GM12878 (cell line): ENCODE measurements around the gene ANKMY1. TPM values are rescaled to one million over a fixed set of nuclear protein-coding genes. Genes with fewer than 3 reads are reported as not detected.
A peak's percentile ranks its signal among the peaks of the same experiment; 100 is the strongest.

ENCODE experiments used
- ATAC-seq: fragments of 200-7000 bp; cut with Tn5 transposase; 3 replicates; pipeline ENCODE4 v1.9.1; 2020; ENCODE audit warnings: mild to moderate bottlenecking, moderate library complexity
- BruUV-seq: library from RNA; stranded (reverse); fragments of 400-500 nt; replicated peaks from 2 replicates; lab custom pipeline; 2021; lab: Mats Ljungman, UMichigan
- CTCF ChIA-PET: fragments of 300-600 bp; sonication (Branson Sonifier 250); formaldehyde crosslinking; extraction: SDS; loops from one replicate; lab custom pipeline; 2021; ENCODE audit warnings: inconsistent platforms; lab: Yijun Ruan, JAX
- POLR2A ChIA-PET: fragments of 350-600 bp; formaldehyde crosslinking; extraction: SDS; loops from one replicate; lab custom pipeline; 2021; ENCODE audit warnings: inconsistent platforms; lab: Charles Lee
- RAD21 ChIA-PET: fragments of 300-600 bp; sonication (Branson Sonifier 250); formaldehyde crosslinking; loops from one replicate; lab custom pipeline; 2023; ENCODE audit warnings: antibody characterized with exemption; ENCODE audit not compliant: unreplicated experiment; lab: Charles Lee
- SMC1A ChIA-PET: fragments of 300-600 bp; sonication (Branson Sonifier 250); formaldehyde crosslinking; loops from one replicate; lab custom pipeline; 2023; ENCODE audit not compliant: unreplicated experiment, uncharacterized antibody; lab: Charles Lee
- DNase-seq: peaks from one replicate; pipeline ENCODE4 v3.0.0-alpha.2; 2011; ENCODE audit warnings: low read depth, low spot score
- FAIRE-seq: peaks from 3 replicates; lab custom pipeline; 2011; peaks lifted over from hg19 to GRCh38; lab: Jason Lieb, UNC
- H2AFZ ChIP-seq: 2 replicates; pipeline ENCODE4 v1.6.0; 2011; ENCODE audit warnings: low read depth, low read length, control low read depth; ENCODE audit not compliant: control insufficient read depth
- H3K27ac ChIP-seq: 2 replicates; pipeline ENCODE4 v1.5.1; 2011; ENCODE audit warnings: control low read depth; ENCODE audit not compliant: control insufficient read depth, insufficient read depth
- H3K27me3 ChIP-seq, 2 experiments: replicated peaks in 1 of 2; 2 replicates each; pipeline versions ENCODE4 v1.6.0 to v1.6.1; 2011; ENCODE audit warnings: low read length in 1 of 2; ENCODE audit not compliant: control insufficient read depth in 2 of 2, insufficient read depth in 2 of 2
- H3K36me3 ChIP-seq, 2 experiments: 2 replicates each; pipeline ENCODE4 v1.5.1; 2011; ENCODE audit warnings: low read length in 1 of 2; ENCODE audit not compliant: control insufficient read depth in 2 of 2, insufficient read depth in 2 of 2
- H3K4me1 ChIP-seq: 2 replicates; pipeline ENCODE4 v1.6.1; 2011; ENCODE audit warnings: mild to moderate bottlenecking, low read length, moderate library complexity, mixed read lengths; ENCODE audit not compliant: control insufficient read depth, insufficient read depth
- H3K4me2 ChIP-seq: 2 replicates; pipeline ENCODE4 v1.6.0; 2011; ENCODE audit warnings: control low read depth; ENCODE audit not compliant: control insufficient read depth, insufficient read depth
- H3K4me3 ChIP-seq: fragments of 200-600 bp; sonication (generic); 2 replicates; pipeline ENCODE4 v1.5.1; 2016
- H3K79me2 ChIP-seq: 2 replicates; pipeline ENCODE4 v1.6.0; 2011; ENCODE audit warnings: low read length; ENCODE audit not compliant: control insufficient read depth, insufficient read depth
- H3K9ac ChIP-seq: 2 replicates; pipeline ENCODE4 v1.8.0; 2011; ENCODE audit warnings: low read length, control low read depth, mixed read lengths; ENCODE audit not compliant: control insufficient read depth, insufficient read depth
- H3K9me3 ChIP-seq: replicated peaks from 3 replicates; pipeline ENCODE4 v1.5.1; 2011; ENCODE audit warnings: mild to moderate bottlenecking, low read length; ENCODE audit not compliant: control insufficient read depth, insufficient read depth
- H4K20me1 ChIP-seq: 2 replicates; pipeline ENCODE4 v1.6.0; 2011; ENCODE audit not compliant: control insufficient read depth, insufficient read depth
- BRCA1 ChIP-seq: IDR thresholded peaks from 2 replicates; pipeline ENCODE4 v1.6.1; 2011; ENCODE audit warnings: low read depth, low read length, improper control_type of control experiment
- CBX3 ChIP-seq: fragments of 200-600 bp; sonication (generic); IDR thresholded peaks from 2 replicates; pipeline ENCODE4 v1.6.1; 2016; ENCODE audit warnings: low read depth, borderline replicate concordance
- EZH2 ChIP-seq: IDR thresholded peaks from 2 replicates; pipeline ENCODE4 v1.6.1; 2012; ENCODE audit warnings: low read depth, mild to moderate bottlenecking, control low read depth, inconsistent platforms, low read length, borderline replicate concordance; ENCODE audit not compliant: control insufficient read depth
- MXI1 ChIP-seq: fragments of 150-350 bp; IDR thresholded peaks from 2 replicates; pipeline ENCODE4 v1.6.1; 2011; ENCODE audit warnings: low read depth, mild to moderate bottlenecking, inconsistent platforms, low read length, improper control_type of control experiment
- POLR2A ChIP-seq: IDR thresholded peaks from 2 replicates; pipeline ENCODE4 v1.6.1; 2011; ENCODE audit warnings: low read depth, mild to moderate bottlenecking, low read length
- POLR2AphosphoS2 ChIP-seq: IDR thresholded peaks from 2 replicates; pipeline ENCODE4 v1.6.1; 2011; ENCODE audit warnings: low read depth, mild to moderate bottlenecking, low read length, improper control_type of control experiment, moderate library complexity
- PRDM15 ChIP-seq: fragments of 450-650 bp; formaldehyde crosslinking; IDR thresholded peaks from 2 replicates; pipeline ENCODE4 v1.4.0; 2020; ENCODE audit warnings: mild to moderate bottlenecking, moderate library complexity
- SUZ12 ChIP-seq: fragments of 200-600 bp; sonication (generic); IDR thresholded peaks from one replicate; pipeline ENCODE4 v1.6.1; 2018; ENCODE audit warnings: antibody characterized with exemption, mild to moderate bottlenecking; ENCODE audit not compliant: unreplicated experiment
- TCF12 ChIP-seq: IDR thresholded peaks from 2 replicates; pipeline ENCODE4 v1.6.1; 2011; ENCODE audit warnings: low read depth, mild to moderate bottlenecking, low read length
- ZNF207 ChIP-seq: fragments of 450-650 bp; IDR thresholded peaks from 2 replicates; pipeline ENCODE4 v1.6.1; 2014; ENCODE audit warnings: antibody characterized with exemption, mild to moderate bottlenecking, borderline replicate concordance
- ZNF274 ChIP-seq: IDR thresholded peaks from one replicate; pipeline ENCODE4 v1.8.0; 2011; ENCODE audit not compliant: insufficient read length, insufficient read depth
- ZSCAN29 ChIP-seq: fragments of 450-650 bp; IDR thresholded peaks from 2 replicates; pipeline ENCODE4 v1.6.1; 2017; ENCODE audit warnings: mild to moderate bottlenecking, moderate library complexity
- WGBS: methylation state at CpG from one replicate; pipeline ENCODE4 v1.1.6; 2016; ENCODE audit warnings: low lambda C conversion rate; ENCODE audit not compliant: insufficient replicate concordance, insufficient coverage; ENCODE audit errors: missing lambda C conversion rate; 5-methylcytosine and 5-hydroxymethylcytosine counted together
- in situ Hi-C: fragments of 300-500 bp; cut with MboI; formaldehyde crosslinking; loops from 9 replicates; pipeline ENCODE4 v1.14.3; 2018; ENCODE audit warnings: mixed read lengths
- intact Hi-C: fragments of 100-400 bp; cut with micrococcal nuclease; formaldehyde crosslinking; loops from one replicate; pipeline ENCODE4 v1.14.2; 2022; ENCODE audit not compliant: unreplicated experiment
- polyA plus RNA-seq, 11 experiments: library from polyadenylated mRNA; depleted of rRNA in 4 of 11; unstranded in 6 of 11; stranded (reverse) in 5 of 11; fragments of >200 nt; fragmentation: Nextera tagmentation in 4 of 11; fragmentation: Illumina TruSeq in 1 of 11; extraction: Ambion mirVana in 4 of 11; extraction: Trizol in 1 of 11; gene quantifications; 1 replicate in 1 of 11; 2 replicates in 10 of 11; pipeline versions ENCODE4 v1.2.1 to v1.2.3, GENCODE V29; 2011 to 2016; ENCODE audit warnings: inconsistent platforms in 2 of 11, missing spikeins in 2 of 11, low read depth in 1 of 11
- total RNA-seq, 4 experiments: library from RNA; depleted of rRNA in 3 of 4; stranded (reverse); fragments of >200 nt in 3 of 4; fragmentation: Illumina TruSeq in 1 of 4; extraction: Trizol in 1 of 4; gene quantifications; 2 replicates each; pipeline versions ENCODE4 v1.2.1 to v1.2.3, GENCODE V29; 2013 to 2021
- TF ChIP-seq, protein P1 (sequence below): fragments of 450-650 bp; IDR thresholded peaks from 2 replicates; pipeline ENCODE4 v1.6.1; 2018; ENCODE audit warnings: mild to moderate bottlenecking, low read depth, moderate library complexity; ENCODE audit not compliant: partially characterized antibody

Gene ANKMY1
- total and polyA plus RNA-seq, 10 of the 15 experiments (the other 5 are each of a cell fraction or from before 2014, with no cell fraction given), result 1.1 to 15.3 (median 11.1) TPM

GRCh38 chr2:240597054-240597418, 39.2 kb upstream of the ANKMY1 start:
- CTCF ChIA-PET, result no interaction called here

DNA sequence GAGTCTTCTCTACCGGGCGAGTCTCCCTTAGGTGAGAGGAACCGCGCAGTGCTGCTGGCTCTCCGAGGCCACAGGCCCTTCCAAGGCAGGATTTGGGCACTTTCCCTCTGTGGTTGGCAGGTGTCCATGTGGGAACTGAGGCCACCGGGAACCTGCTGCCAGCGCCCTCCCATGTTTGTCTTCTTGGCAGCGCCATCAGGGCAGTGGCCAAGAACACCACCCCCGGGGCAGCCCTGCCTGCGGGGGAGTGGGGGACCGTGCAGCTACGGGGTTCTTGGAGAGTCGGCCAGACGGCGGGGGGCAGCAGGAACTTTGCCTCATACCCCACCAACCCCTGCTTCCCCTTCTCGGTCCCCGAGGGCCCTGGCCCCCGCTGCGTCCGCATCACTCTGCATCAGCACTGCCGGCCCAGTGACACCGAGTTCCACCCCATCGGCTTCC, 38.7 kb upstream of the ANKMY1 start:
- H3K9ac ChIP-seq, result no peak overlapping the region
- no peaks in the 10 kb centered on the region for H3K27me3 ChIP-seq
- no peak for ATAC-seq
- no TSS peak for BruUV-seq
- no peaks in the 10 kb centered on the region; the same call in 1 of the 2 replicates for H3K4me1 ChIP-seq
- no peak overlapping the region for H3K4me3 ChIP-seq
- ChIA-PET CTCF (no interaction called here), SMC1A (no interaction called here), POLR2A (no interaction called here), RAD21 (no interaction called here)
- no peaks in the 10 kb centered on the region for H3K79me2 ChIP-seq
- DNase-seq, result no peak
- peaks cover 0 to 25% of the 10 kb centered on the region in 2 experiments; a peak in 3 of 4 replicates for H3K36me3 ChIP-seq
- in situ Hi-C loops (no loop called here), intact Hi-C loops (no loop called here)
- no peak for FAIRE-seq
- no peak overlapping the region for H2AFZ ChIP-seq
- no peaks in the 10 kb centered on the region for H3K9me3 ChIP-seq
- 85% methylated on average over 23 of the region's 23 CpGs for WGBS
- no peak overlapping the region for H3K4me2 ChIP-seq
- no peaks in the 10 kb centered on the region for H4K20me1 ChIP-seq
- H3K27ac ChIP-seq, result no peak overlapping the region
- TF ChIP-seq PRDM15 (CRISPR knock-in tag) (no peak), ZNF274 (no peak), TCF12 (no peak), CBX3 (no peak), EZH2 (no peak), BRCA1 (no peak), MXI1 (no peak), ZNF207 (no peak), ZSCAN29 (no peak), SUZ12 (no peak)
- TF ChIP-seq, protein P1, sequence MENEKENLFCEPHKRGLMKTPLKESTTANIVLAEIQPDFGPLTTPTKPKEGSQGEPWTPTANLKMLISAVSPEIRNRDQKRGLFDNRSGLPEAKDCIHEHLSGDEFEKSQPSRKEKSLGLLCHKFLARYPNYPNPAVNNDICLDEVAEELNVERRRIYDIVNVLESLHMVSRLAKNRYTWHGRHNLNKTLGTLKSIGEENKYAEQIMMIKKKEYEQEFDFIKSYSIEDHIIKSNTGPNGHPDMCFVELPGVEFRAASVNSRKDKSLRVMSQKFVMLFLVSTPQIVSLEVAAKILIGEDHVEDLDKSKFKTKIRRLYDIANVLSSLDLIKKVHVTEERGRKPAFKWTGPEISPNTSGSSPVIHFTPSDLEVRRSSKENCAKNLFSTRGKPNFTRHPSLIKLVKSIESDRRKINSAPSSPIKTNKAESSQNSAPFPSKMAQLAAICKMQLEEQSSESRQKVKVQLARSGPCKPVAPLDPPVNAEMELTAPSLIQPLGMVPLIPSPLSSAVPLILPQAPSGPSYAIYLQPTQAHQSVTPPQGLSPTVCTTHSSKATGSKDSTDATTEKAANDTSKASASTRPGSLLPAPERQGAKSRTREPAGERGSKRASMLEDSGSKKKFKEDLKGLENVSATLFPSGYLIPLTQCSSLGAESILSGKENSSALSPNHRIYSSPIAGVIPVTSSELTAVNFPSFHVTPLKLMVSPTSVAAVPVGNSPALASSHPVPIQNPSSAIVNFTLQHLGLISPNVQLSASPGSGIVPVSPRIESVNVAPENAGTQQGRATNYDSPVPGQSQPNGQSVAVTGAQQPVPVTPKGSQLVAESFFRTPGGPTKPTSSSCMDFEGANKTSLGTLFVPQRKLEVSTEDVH, result no peak

More at GRCh38 chr2:240597054-240597418, 39.2 kb upstream of the ANKMY1 start:
- TF ChIP-seq POLR2AphosphoS2, result no peak
- TF ChIP-seq POLR2A, result peak; percentile 22; the same call in 1 of the 2 replicates
- ChIA-PET RAD21 (no interaction called here), SMC1A (no interaction called here), POLR2A (no interaction called here)
- intact Hi-C loops, result no loop called here
- H4K20me1 ChIP-seq, result no peaks in the 10 kb centered on the region
- H3K4me2 ChIP-seq, result no peak overlapping the region
- in situ Hi-C loops, result no loop called here
- H3K4me1 ChIP-seq, result no peaks in the 10 kb centered on the region; the same call in 1 of the 2 replicates
- no peaks in the 10 kb centered on the region for H3K27me3 ChIP-seq
- H3K9me3 ChIP-seq, result no peaks in the 10 kb centered on the region
- BruUV-seq, result no TSS peak
- H3K36me3 ChIP-seq, result peaks cover 0 to 24% of the 10 kb centered on the region in 2 experiments; a peak in 3 of 4 replicates
- no peaks in the 10 kb centered on the region for H3K79me2 ChIP-seq
- no peak overlapping the region for H3K27ac ChIP-seq
- DNase-seq, result no peak
- ATAC-seq, result no peak
- H3K9ac ChIP-seq, result no peak overlapping the region
- H3K4me3 ChIP-seq, result no peak overlapping the region
- WGBS, result 79% methylated on average over 10 of the region's 10 CpGs
- FAIRE-seq, result no peak
- no peak overlapping the region for H2AFZ ChIP-seq
